GM12878 (cell line): ENCODE measurements around the gene MAFF. TPM values are rescaled to one million over a fixed set of nuclear protein-coding genes. Genes with fewer than 3 reads are reported as not detected.
A peak's percentile ranks its signal among the peaks of the same experiment; 100 is the strongest.

Source experiments
- ATAC-seq: fragments of 200-7000 bp; cut with Tn5 transposase; 3 replicates; pipeline ENCODE4 v1.9.1; 2020; ENCODE audit warnings: mild to moderate bottlenecking, moderate library complexity
- BruUV-seq: library from RNA; stranded (reverse); fragments of 400-500 nt; replicated peaks from 2 replicates; lab custom pipeline; 2021; lab: Mats Ljungman, UMichigan
- CTCF ChIA-PET: fragments of 300-600 bp; sonication (Branson Sonifier 250); formaldehyde crosslinking; extraction: SDS; loops from one replicate; lab custom pipeline; 2021; ENCODE audit warnings: inconsistent platforms; lab: Yijun Ruan, JAX
- POLR2A ChIA-PET: fragments of 350-600 bp; formaldehyde crosslinking; extraction: SDS; loops from one replicate; lab custom pipeline; 2021; ENCODE audit warnings: inconsistent platforms; lab: Charles Lee
- RAD21 ChIA-PET: fragments of 300-600 bp; sonication (Branson Sonifier 250); formaldehyde crosslinking; loops from one replicate; lab custom pipeline; 2023; ENCODE audit warnings: antibody characterized with exemption; ENCODE audit not compliant: unreplicated experiment; lab: Charles Lee
- SMC1A ChIA-PET: fragments of 300-600 bp; sonication (Branson Sonifier 250); formaldehyde crosslinking; loops from one replicate; lab custom pipeline; 2023; ENCODE audit not compliant: unreplicated experiment, uncharacterized antibody; lab: Charles Lee
- DNase-seq: peaks from one replicate; pipeline ENCODE4 v3.0.0-alpha.2; 2011; ENCODE audit warnings: low read depth, low spot score
- FAIRE-seq: peaks from 3 replicates; lab custom pipeline; 2011; peaks lifted over from hg19 to GRCh38; lab: Jason Lieb, UNC
- H2AFZ ChIP-seq: 2 replicates; pipeline ENCODE4 v1.6.0; 2011; ENCODE audit warnings: low read depth, low read length, control low read depth; ENCODE audit not compliant: control insufficient read depth
- H3K27ac ChIP-seq: 2 replicates; pipeline ENCODE4 v1.5.1; 2011; ENCODE audit warnings: control low read depth; ENCODE audit not compliant: control insufficient read depth, insufficient read depth
- H3K27me3 ChIP-seq, 2 experiments: replicated peaks in 1 of 2; 2 replicates each; pipeline versions ENCODE4 v1.6.0 to v1.6.1; 2011; ENCODE audit warnings: low read length in 1 of 2; ENCODE audit not compliant: control insufficient read depth in 2 of 2, insufficient read depth in 2 of 2
- H3K36me3 ChIP-seq, 2 experiments: 2 replicates each; pipeline ENCODE4 v1.5.1; 2011; ENCODE audit warnings: low read length in 1 of 2; ENCODE audit not compliant: control insufficient read depth in 2 of 2, insufficient read depth in 2 of 2
- H3K4me1 ChIP-seq: 2 replicates; pipeline ENCODE4 v1.6.1; 2011; ENCODE audit warnings: mild to moderate bottlenecking, low read length, moderate library complexity, mixed read lengths; ENCODE audit not compliant: control insufficient read depth, insufficient read depth
- H3K4me2 ChIP-seq: 2 replicates; pipeline ENCODE4 v1.6.0; 2011; ENCODE audit warnings: control low read depth; ENCODE audit not compliant: control insufficient read depth, insufficient read depth
- H3K4me3 ChIP-seq: fragments of 200-600 bp; sonication (generic); 2 replicates; pipeline ENCODE4 v1.5.1; 2016
- H3K79me2 ChIP-seq: 2 replicates; pipeline ENCODE4 v1.6.0; 2011; ENCODE audit warnings: low read length; ENCODE audit not compliant: control insufficient read depth, insufficient read depth
- H3K9ac ChIP-seq: 2 replicates; pipeline ENCODE4 v1.8.0; 2011; ENCODE audit warnings: low read length, control low read depth, mixed read lengths; ENCODE audit not compliant: control insufficient read depth, insufficient read depth
- H3K9me3 ChIP-seq: replicated peaks from 3 replicates; pipeline ENCODE4 v1.5.1; 2011; ENCODE audit warnings: mild to moderate bottlenecking, low read length; ENCODE audit not compliant: control insufficient read depth, insufficient read depth
- H4K20me1 ChIP-seq: 2 replicates; pipeline ENCODE4 v1.6.0; 2011; ENCODE audit not compliant: control insufficient read depth, insufficient read depth
- ATF7 ChIP-seq: fragments of 450-650 bp; IDR thresholded peaks from 2 replicates; pipeline ENCODE4 v1.6.1; 2016; ENCODE audit warnings: low read depth, mild to moderate bottlenecking
- BACH1 ChIP-seq: fragments of 450-650 bp; IDR thresholded peaks from 2 replicates; pipeline ENCODE4 v1.6.1; 2017; ENCODE audit warnings: mild to moderate bottlenecking, borderline replicate concordance
- BRCA1 ChIP-seq: IDR thresholded peaks from 2 replicates; pipeline ENCODE4 v1.6.1; 2011; ENCODE audit warnings: low read depth, low read length, improper control_type of control experiment
- CBFB ChIP-seq: IDR thresholded peaks from 2 replicates; pipeline ENCODE4 v1.6.1; 2016; ENCODE audit warnings: antibody characterized with exemption, low read depth
- DPF2 ChIP-seq: fragments of 450-650 bp; IDR thresholded peaks from 2 replicates; pipeline ENCODE4 v1.6.1; 2017; ENCODE audit warnings: mild to moderate bottlenecking
- E2F4 ChIP-seq: IDR thresholded peaks from 2 replicates; pipeline ENCODE4 v1.6.1; 2012; ENCODE audit warnings: low read depth, low read length, improper control_type of control experiment
- E4F1 ChIP-seq: fragments of 450-650 bp; IDR thresholded peaks from 2 replicates; pipeline ENCODE4 v1.6.1; 2018; ENCODE audit warnings: borderline replicate concordance, mild to moderate bottlenecking; ENCODE audit not compliant: partially characterized antibody
- EED ChIP-seq: sonication (generic); IDR thresholded peaks from 2 replicates; pipeline ENCODE4 v1.6.1; 2016; ENCODE audit warnings: antibody characterized with exemption, low read depth
- IKZF2 ChIP-seq, 2 experiments: fragments of 450-650 bp; IDR thresholded peaks; 2 replicates each; pipeline ENCODE4 v1.6.1; 2017; ENCODE audit warnings: mild to moderate bottlenecking in 2 of 2, moderate library complexity in 2 of 2
- KDM1A ChIP-seq: fragments of 200-600 bp; sonication (generic); IDR thresholded peaks from 2 replicates; pipeline ENCODE4 v1.6.1; 2016; ENCODE audit warnings: borderline replicate concordance
- LARP7 ChIP-seq: fragments of 450-650 bp; IDR thresholded peaks from 2 replicates; pipeline ENCODE4 v1.6.1; 2017; ENCODE audit warnings: mild to moderate bottlenecking
- MEF2B ChIP-seq: fragments of 450-650 bp; IDR thresholded peaks from 2 replicates; pipeline ENCODE4 v1.6.1; 2018; ENCODE audit warnings: mild to moderate bottlenecking, moderate library complexity; ENCODE audit not compliant: partially characterized antibody, poor library complexity, severe bottlenecking
- NFYA ChIP-seq: IDR thresholded peaks from 2 replicates; pipeline ENCODE4 v1.6.1; 2011; ENCODE audit warnings: low read depth, mild to moderate bottlenecking, low read length, improper control_type of control experiment, borderline replicate concordance
- NR2F1 ChIP-seq: fragments of 450-650 bp; conservative IDR thresholded peaks from 2 replicates; pipeline ENCODE4 v1.6.1; 2017; ENCODE audit warnings: mild to moderate bottlenecking
- RAD21 ChIP-seq: IDR thresholded peaks from 2 replicates; pipeline ENCODE4 v1.6.1; 2011; ENCODE audit warnings: mild to moderate bottlenecking, low read depth, low read length, moderate library complexity; ENCODE audit not compliant: insufficient read depth
- RUNX3 ChIP-seq: IDR thresholded peaks from 2 replicates; pipeline ENCODE4 v1.6.1; 2012; ENCODE audit warnings: low read length, inconsistent platforms
- SREBF2 ChIP-seq: IDR thresholded peaks from 2 replicates; pipeline ENCODE4 v1.6.1; 2012; ENCODE audit warnings: mild to moderate bottlenecking, low read length
- TCF12 ChIP-seq: IDR thresholded peaks from 2 replicates; pipeline ENCODE4 v1.6.1; 2011; ENCODE audit warnings: low read depth, mild to moderate bottlenecking, low read length
- USF1 ChIP-seq: IDR thresholded peaks from 2 replicates; pipeline ENCODE4 v1.6.1; 2011; ENCODE audit warnings: borderline replicate concordance, low read depth, mild to moderate bottlenecking, moderate library complexity, mixed read lengths, low read length; ENCODE audit not compliant: insufficient read depth; ENCODE audit errors: extremely low read length
- ZNF207 ChIP-seq: fragments of 450-650 bp; IDR thresholded peaks from 2 replicates; pipeline ENCODE4 v1.6.1; 2014; ENCODE audit warnings: antibody characterized with exemption, mild to moderate bottlenecking, borderline replicate concordance
- WGBS: methylation state at CpG from one replicate; pipeline ENCODE4 v1.1.6; 2016; ENCODE audit warnings: low lambda C conversion rate; ENCODE audit not compliant: insufficient replicate concordance, insufficient coverage; ENCODE audit errors: missing lambda C conversion rate; 5-methylcytosine and 5-hydroxymethylcytosine counted together
- in situ Hi-C: fragments of 300-500 bp; cut with MboI; formaldehyde crosslinking; loops from 9 replicates; pipeline ENCODE4 v1.14.3; 2018; ENCODE audit warnings: mixed read lengths
- intact Hi-C: fragments of 100-400 bp; cut with micrococcal nuclease; formaldehyde crosslinking; loops from one replicate; pipeline ENCODE4 v1.14.2; 2022; ENCODE audit not compliant: unreplicated experiment
- polyA plus RNA-seq, 11 experiments: library from polyadenylated mRNA; depleted of rRNA in 4 of 11; unstranded in 6 of 11; stranded (reverse) in 5 of 11; fragments of >200 nt; fragmentation: Nextera tagmentation in 4 of 11; fragmentation: Illumina TruSeq in 1 of 11; extraction: Ambion mirVana in 4 of 11; extraction: Trizol in 1 of 11; gene quantifications; 1 replicate in 1 of 11; 2 replicates in 10 of 11; pipeline versions ENCODE4 v1.2.1 to v1.2.3, GENCODE V29; 2011 to 2016; ENCODE audit warnings: inconsistent platforms in 2 of 11, missing spikeins in 2 of 11, low read depth in 1 of 11
- total RNA-seq, 4 experiments: library from RNA; depleted of rRNA in 3 of 4; stranded (reverse); fragments of >200 nt in 3 of 4; fragmentation: Illumina TruSeq in 1 of 4; extraction: Trizol in 1 of 4; gene quantifications; 2 replicates each; pipeline versions ENCODE4 v1.2.1 to v1.2.3, GENCODE V29; 2013 to 2021

The MAFF gene
- total and polyA plus RNA-seq, 10 of the 15 experiments (the other 5 are each of a cell fraction or from before 2014, with no cell fraction given): 0.22 to 2.3 (median 0.81) TPM; not detected in 1

GRCh38 chr22:38218661-38219622 lies 17.1 kb downstream of the MAFF start:
- SMC1A ChIA-PET: no interaction called here
- Histone ChIP-seq H4K20me1 (no peaks in the 10 kb centered on the region), H3K79me2 (no peaks in the 10 kb centered on the region), H3K27ac (peak overlapping the region; percentile 4; the same call in 1 of the 2 replicates), H3K9me3 (no peaks in the 10 kb centered on the region), H3K4me2 (peak overlapping the region; percentile 41; the same call in 1 of the 2 replicates), H3K4me3 (no peak overlapping the region), H3K9ac (peak overlapping the region; percentile 22; the same call in 1 of the 2 replicates), H3K36me3 (no peaks in the 10 kb centered on the region; a peak in 2 of 4 replicates), H3K4me1 (peaks cover 28% of the 10 kb centered on the region), H3K27me3 (no peaks in the 10 kb centered on the region), H2AFZ (no peak overlapping the region; the same call in 1 of the 2 replicates)
- WGBS: 52% methylated on average over 25 of the region's 25 CpGs
- no peak for FAIRE-seq
- in situ Hi-C loops (no loop called here), intact Hi-C loops (loop anchor here (10.0 kb wide), 1 partner anchor 104 kb away; the partner anchor contains the start of gene BAIAP2L2)
- CTCF ChIA-PET: interaction anchor here (1.1 to 1.4 kb wide), 2 partner anchors 10 to 167 kb away, joined by 3 to 5 read pairs; no protein-coding TSS in a partner anchor
- ATAC-seq: peak; percentile 24
- RAD21 ChIA-PET: interaction anchor here (0.6 to 1.6 kb wide), 4 partner anchors 11 to 42 kb away, joined by 3 to 7 read pairs (median 3); partner anchors contain the start of gene MAFF
- BruUV-seq: no TSS peak
- DNase-seq: no peak
- POLR2A ChIA-PET: interaction anchor here (1.4 kb wide), 1 partner anchor 52 kb away, joined by 3 read pairs; no protein-coding TSS in a partner anchor
- TF ChIP-seq SREBF2 (no peak), LARP7 (0 out of 2 replicates have a peak, but pooled peaks have one; percentile 29), BACH1 (no peak), EED (peak; percentile 78), IKZF2 (IDR thresholded peaks at IDR 0.05) (peak in 1 of 2 experiments; percentile 58; a peak in 2 of 4 replicates), DPF2 (peak; percentile 51), CBFB (no peak), NFYA (no peak), RAD21 (no peak), E4F1 (no peak), USF1 (no peak), E2F4 (no peak), KDM1A (no peak), MEF2B (no peak), BRCA1 (no peak), ZNF207 (no peak), NR2F1 (no peak), TCF12 (no peak), ATF7 (no peak), RUNX3 (peak; percentile 61)
